NCI-H146 treated with DMSO at 0.1 percent for 48 hours (cell line): Measurements from ENCODE around the gene SHB.
"Not testable (repeated sequence)": the region's sequence is repeated elsewhere in the genome, so short reads cannot be mapped to it uniquely, and the experiment has no call there.

Experiments used
- DNase-seq: peaks from one replicate; lab custom pipeline; 2025; ENCODE audit not compliant: unreplicated experiment; lab: John Stamatoyannopoulos, UW

Gene SHB

DNA sequence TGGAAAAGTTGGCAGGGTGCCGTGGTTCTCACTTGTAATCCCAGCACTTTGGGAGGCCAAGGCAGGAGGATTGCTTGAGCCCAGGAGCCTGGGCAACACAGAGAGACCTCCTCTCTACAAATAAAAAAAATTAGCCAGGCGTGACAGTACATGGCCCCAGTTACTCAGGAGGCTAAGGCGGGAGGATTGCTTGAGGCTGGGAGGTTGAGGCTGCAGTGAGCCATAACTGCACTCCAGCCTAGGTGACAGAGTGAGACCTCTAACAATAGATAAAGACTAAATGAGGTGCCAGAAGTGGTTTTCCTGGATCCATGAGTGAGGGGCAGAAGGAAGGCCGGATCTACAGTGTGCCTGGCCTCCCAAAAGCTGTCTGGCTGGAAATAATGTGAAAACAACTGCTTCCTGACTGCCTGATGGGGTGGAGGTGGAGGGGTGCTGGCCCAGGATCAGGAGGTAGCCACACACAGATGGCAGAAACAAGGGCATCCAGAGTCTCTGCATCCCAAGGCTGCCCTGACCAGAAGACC lies 4.1 kb downstream of the SHB start:
- DNase-seq, result no peak

DNA sequence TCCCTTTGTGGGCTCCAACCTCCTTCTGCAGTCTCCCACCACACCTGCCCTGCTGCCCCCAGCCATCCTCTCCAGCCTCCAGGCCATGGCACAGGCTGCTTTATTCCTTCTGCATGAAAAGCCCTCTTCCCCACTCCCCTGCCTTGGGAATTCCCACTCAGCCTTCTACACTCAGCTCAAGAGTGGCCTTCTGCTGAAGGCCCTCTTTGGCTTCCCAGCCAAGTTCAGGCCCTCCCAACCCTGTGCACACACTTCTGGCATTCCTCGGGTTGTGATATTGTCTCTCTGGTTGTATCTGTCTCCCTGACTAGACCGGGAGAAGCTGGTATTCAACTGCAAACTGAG lies 5.7 kb downstream of the SHB start:
- DNase-seq, result no peak

GRCh38 chr9:38062498-38063362 lies 6.3 kb downstream of the SHB start:
- no peak for DNase-seq

GRCh38 chr9:38062106-38062497 lies 6.9 kb downstream of the SHB start:
- DNase-seq, result no peak

GRCh38 chr9:38061326-38061977 lies 7.6 kb downstream of the SHB start:
- no peak for DNase-seq

DNA sequence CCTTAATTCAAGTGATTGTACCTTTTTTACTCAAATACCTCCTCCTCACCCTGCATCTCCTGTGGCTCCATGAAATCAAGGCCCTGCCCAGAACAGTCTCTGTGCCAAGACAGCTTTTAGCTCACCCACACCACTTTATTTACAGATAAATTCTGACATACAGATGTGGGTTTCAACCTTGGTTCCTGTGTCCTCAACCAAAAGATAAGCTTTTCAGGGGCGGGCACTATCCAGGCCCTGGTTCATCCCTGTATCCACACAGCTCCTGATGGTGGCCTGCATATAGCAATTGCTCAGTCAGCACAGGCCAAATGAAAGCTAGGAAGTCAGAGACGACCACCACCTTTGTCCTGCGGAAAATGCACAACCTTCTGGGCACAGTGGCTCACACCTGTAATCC lies 8.3 kb downstream of the SHB start:
- no peak for DNase-seq

DNA sequence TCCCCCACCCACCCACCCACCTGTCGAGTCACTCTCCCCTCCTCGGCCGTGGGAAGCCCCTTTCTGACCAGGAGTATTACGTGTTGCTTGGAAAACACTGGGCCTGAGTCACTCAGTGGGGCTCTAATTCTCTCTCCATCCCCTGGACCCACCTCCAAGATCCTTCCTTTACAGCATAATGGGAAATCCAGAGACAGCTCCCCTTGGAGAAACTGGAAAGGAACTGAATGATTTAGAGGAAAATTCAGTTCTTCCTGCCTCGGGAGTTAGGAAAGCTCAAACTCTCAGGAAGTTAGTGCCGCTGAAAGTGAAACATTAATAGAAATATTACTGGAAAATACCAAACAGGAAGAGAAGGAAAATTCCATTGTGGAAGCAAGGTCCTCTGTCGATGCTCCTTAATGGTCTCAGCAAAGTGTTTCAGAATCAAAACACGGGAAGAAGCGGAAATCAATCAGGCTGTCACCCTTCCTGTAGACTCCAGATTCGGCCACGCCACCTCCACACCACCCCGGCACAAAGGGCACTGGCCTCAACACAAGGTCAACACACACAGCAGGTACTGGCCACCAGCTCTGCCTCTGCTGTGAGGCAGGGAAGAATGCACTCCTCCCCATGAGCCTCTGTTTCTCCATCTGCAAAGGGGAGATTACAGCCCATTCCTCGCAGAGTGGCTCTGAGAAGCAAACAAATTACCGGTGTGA lies 9.6 kb downstream of the SHB start:
- DNase-seq, result no peak

- DNase-seq, result no peak
Observed at GRCh38 chr9:38058452-38059232, 10.4 kb downstream of the SHB start.

GRCh38 chr9:38057416-38058195 lies 11.4 kb downstream of the SHB start:
- DNase-seq, result no peak

GRCh38 chr9:38054653-38055052 lies 14.4 kb downstream of the SHB start:
- DNase-seq, result no peak

DNA sequence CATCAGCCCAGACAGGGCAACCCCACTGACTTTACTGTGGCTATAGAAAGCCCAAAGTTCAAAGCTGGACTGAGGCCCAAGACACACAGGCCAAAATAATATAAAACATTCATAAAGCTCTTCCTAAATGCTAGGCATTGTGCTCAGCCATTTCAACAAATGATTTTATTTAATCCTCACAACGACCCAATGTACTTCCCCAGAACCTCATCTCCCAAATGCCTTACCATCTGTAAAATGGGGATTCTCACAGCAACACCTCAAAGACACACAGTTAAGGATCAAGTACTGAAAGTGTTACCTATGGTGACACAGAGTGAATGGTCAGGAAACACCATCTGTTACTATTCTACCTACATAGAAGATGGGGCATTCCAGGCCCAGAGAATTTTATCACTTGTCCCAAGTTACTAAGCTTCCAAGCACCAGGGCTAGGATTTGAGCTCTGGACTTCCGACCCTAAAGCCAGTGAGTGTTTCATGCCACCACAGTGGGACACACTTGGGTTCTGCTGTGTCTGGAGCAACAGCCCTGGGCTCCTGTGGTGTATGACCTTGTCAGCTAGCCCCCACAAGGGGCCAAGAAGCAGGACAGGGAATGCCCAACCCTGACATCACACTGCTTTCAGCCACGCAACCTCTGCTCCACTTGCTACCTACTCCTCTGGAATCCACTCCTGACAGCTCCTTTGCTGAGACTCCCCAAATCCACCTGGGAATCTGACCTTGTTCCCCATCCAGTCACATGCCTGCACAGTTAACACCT lies 15.1 kb downstream of the SHB start:
- no peak for DNase-seq

- DNase-seq, result no peak
Observed at GRCh38 chr9:38051780-38052546, 17.1 kb downstream of the SHB start.

GRCh38 chr9:38048316-38048969 lies 20.6 kb downstream of the SHB start:
- no peak for DNase-seq

GRCh38 chr9:38047301-38048251 lies 21.5 kb downstream of the SHB start:
- peak; percentile 68 for DNase-seq

- DNase-seq, result no peak
Observed at GRCh38 chr9:38046661-38047300, 22.2 kb downstream of the SHB start.

GRCh38 chr9:38045939-38046338 lies 23.1 kb downstream of the SHB start:
- DNase-seq, result not testable (repeated sequence)

DNA sequence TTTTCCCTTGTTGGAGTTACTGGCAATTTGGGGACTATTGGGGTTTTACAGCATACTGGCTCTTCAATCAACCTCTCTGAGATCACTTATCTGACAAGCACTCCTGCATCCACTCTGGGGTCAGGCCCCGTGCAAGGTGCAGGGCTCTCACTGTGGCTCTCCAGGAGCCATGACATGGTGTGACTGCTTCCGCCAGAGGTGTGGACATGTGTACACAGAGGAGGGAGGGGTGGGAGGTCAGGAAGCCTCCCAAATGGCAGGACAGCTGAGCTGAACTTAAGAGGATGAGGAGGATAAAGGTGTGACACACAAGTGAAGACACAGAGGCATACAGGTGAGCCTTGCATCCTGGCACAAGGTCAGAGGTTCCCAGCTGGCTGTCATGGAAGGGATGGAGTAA lies 24.3 kb downstream of the SHB start:
- DNase-seq, result no peak
